ENCODE data around the gene SBF2.
"Not testable (repeated sequence)": the region's sequence is repeated elsewhere in the genome, so short reads cannot be mapped to it uniquely, and the experiment has no call there.

The SBF2 gene

GRCh38 chr11:9992306-9992705 lies 301.7 kb downstream of the SBF2 start:
- no peak for DNase-seq

DNA sequence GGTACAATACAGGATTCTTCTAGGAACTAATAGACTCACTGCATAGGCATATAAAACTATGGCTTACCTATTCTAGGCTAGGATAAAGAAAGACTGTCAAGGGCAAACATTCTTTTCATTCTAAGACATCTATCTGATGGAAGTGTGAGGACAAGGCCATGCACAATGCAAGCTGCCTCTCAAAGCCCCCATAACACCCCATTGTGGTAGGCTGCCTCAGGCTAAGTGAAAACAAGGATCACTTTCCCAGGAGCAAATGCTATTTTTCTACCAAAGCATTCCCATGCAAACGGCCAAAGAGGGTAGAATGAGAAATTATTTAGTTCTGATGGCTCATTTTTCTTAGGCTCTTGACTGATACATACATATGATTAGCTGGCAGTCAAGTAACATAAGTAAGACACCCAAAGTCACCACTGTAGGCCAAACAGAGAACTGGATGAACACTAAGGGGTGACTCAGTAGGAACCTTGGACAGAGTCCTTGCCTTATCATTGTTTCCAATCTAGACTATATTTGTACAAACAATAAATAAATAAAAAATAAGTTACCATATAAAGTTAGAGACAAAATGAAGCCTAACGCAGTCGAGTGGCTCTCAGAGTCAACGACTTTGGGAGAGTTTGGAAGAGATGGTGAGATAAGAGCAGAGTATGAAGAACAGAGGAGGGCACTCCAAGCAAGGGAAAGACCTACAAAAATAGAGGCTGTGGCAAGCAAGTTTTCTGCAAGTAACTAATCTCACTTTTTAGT lies 303.6 kb downstream of the SBF2 start:
- no peak for DNase-seq

GRCh38 chr11:9987303-9987702 lies 306.7 kb downstream of the SBF2 start:
- DNase-seq = not testable (repeated sequence)

DNA sequence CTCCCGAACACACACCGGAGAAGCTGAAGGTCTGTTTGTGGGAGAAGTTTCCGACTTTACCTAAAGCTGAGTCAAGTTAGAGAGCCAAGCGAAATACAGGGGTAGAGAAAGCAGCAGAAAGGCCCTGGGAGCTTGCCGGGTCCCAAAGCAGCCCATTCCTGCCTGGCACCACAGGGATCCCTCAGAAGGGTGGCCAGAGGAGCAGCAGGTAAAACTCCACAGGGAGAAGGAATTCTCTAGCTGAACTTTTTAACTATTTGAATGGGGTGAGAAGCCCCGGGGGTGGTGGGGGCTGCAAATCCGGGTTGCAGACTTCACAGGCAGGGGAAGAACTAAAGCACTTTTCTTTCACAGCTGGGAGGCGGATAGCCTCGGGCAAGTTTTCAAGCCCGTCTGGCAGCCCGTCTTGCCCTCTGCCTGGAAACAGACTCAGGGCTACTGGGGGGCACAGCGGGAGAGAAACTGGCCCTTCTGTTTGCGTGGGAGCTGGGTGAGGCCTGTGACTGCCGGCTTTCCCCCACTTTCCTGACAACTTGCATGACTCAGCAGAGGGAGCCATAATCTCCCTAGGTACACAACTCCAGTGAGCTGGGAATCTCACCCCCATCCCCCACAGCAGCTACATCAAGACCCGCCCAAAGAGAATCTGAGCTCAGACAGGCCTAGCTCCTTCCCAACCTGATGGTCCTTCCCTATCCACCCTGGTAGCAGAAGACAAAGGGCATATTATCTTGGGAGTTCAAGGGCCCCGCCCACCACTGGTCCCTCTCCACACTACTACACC lies 311.0 kb downstream of the SBF2 start:
- no peak for DNase-seq

GRCh38 chr11:9982127-9982795 lies 311.8 kb downstream of the SBF2 start:
- no peak for DNase-seq

DNA sequence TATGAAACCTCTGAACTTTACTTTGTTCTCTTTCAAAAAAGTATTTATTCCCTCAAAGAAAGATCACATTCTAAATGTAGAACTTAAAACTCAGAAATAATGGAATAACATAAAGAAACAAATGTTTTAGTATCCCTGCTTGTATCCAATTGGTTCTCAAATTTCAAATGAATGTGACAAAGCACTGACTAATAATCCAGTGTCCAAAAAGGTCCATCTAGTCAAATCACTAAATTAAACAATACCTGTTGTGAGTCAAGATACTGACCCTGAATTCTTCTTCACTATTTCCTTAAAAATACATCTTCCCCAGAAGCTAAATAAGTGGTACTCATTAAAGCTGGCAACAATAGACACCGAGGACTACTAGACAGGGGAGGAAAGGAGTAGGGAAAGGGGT lies 313.1 kb downstream of the SBF2 start:
- no peak for DNase-seq

DNA sequence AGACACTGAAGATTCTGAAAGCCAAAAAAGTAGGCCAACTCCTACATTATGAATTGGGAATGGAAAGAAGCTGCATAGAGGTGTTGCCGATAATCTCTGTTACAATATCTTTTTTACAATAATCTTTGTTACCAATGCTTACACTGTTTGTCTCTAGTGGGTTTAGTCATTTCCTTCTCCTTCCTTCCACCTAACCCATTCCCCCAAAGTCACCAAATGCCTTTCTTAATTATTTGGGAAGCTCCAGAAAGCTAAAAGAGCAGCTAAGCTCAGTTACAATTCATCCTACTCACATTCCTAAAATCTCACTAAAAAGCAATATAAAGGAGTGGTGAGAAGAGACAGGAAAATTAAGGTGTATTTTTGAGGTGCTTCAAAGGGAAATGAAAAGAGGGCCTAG lies 316.5 kb downstream of the SBF2 start:
- DNase-seq = no peak

DNA sequence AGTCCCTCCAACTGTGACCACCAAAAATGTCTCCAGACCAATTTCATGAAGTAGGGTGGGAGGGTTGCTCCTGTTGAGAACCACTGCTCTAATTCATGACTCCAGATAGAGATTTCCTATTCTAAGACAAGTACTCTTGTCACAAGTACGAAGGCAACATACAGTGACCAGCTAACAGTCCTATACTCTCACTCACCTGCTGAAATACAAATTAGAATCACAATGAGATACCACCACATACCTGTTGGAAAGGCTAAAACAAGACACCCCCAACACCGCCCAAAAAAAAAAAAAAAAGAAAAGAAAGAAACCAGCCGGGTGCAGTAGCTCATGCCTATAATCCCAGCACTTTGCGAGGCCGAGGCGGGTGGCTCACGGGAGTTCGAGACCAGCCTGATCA lies 319.6 kb downstream of the SBF2 start:
- DNase-seq = no peak

- no peak for DNase-seq
These were observed 320.1 kb downstream of the SBF2 start for GRCh38 chr11:9973921-9974320.

- no peak for DNase-seq
These were observed 321.0 kb downstream of the SBF2 start for GRCh38 chr11:9972989-9973388.

- no peak for DNase-seq
These were observed 322.1 kb downstream of the SBF2 start for GRCh38 chr11:9971894-9972293.

- DNase-seq = no peak
These were observed 325.0 kb downstream of the SBF2 start for GRCh38 chr11:9969068-9969467.

- no peak for DNase-seq
These were observed 331.3 kb downstream of the SBF2 start for GRCh38 chr11:9962722-9963121.

DNA sequence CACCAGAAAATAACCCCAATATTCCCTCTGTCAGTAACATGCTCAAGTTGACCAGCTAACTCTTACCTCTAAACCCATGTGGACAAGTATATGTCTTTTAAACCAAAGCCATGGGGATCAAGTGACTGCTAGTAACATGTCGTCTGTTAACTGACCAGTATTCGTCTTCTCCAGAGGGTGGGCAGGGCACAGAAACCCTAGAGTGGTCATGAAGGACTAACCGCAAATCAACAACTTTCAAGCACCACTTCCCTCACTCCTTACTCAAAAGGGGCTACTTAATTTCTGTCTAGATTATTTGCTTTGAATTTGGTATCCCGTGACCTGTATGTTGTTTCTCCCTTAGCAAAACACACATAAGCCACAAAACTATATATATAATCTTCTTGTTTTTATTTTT lies 336.9 kb downstream of the SBF2 start:
- DNase-seq = no peak

DNA sequence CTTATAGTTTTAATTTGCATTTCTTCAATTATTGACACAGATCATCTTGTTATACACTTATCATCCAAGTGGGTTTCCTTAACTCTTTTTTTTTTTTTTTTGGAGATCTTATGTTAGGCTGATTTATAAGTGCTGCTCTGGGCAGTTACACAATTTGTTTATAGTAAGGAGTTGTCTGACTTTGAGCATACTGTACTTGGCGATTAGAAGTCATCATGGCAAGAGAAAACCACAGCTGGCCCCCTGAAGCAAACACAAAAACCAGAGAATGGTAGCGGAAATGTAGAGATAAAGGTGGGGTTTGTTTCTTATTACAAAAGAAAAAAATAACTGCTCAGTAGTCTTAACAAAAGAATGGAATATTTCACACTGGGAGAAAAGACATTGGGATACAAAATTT lies 337.5 kb downstream of the SBF2 start:
- no peak for DNase-seq

DNA sequence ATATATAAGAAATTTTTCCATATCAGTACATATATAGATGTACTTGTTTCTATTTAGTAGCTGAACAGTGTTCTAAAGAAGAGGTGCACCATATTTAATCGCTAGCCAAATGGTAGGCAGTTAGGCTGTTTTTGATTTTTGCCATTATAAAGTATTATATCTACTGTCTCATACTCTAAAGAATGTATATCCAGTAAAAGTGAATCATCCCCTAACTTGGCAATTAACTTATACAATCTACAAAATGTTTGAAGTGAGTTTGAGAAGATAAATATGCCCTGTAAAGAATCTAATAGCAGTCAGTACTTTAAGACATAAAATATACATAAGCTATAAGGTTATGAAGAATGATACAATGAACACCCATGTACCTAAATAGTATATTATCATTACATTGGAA lies 338.6 kb downstream of the SBF2 start:
- no peak for DNase-seq

GRCh38 chr11:9953994-9954626 lies 339.9 kb downstream of the SBF2 start:
- DNase-seq = no peak

DNA sequence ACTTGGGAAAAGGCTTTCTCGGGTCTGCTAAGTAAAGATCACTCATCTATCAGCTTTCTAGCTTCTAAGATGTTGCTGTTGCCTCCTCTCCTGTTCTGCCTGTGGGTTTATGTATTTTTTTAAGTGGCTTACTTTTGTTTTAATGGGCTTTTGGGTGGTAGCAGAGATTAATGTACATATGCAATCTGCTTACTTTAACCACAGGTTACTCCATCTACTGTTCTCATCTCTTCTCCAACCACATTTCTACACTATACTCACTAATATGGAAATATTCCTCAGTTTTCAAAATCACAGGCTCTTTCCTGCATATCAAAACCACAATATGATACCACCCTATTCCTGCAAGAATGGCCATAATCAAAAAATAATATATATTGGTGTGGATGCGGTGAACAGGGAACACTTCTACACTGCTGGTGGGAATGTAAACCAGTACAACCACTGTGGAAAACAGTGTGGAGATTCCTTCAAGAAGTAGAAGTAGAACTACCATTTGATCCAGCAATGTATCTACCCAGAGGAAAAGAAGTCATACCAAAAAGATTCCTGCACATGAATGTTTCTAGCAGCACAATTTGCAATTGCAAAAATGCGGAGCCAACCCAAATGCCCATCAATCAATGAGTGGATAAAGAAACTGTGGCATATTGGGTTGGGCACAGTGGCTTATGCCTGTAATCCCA lies 341.4 kb downstream of the SBF2 start:
- DNase-seq = no peak

GRCh38 chr11:9951807-9952206 lies 342.2 kb downstream of the SBF2 start:
- no peak for DNase-seq

GRCh38 chr11:9950462-9950861 lies 343.6 kb downstream of the SBF2 start:
- DNase-seq = no peak

- no peak for DNase-seq
These were observed 346.7 kb downstream of the SBF2 start for GRCh38 chr11:9947231-9947864.

- not testable (repeated sequence) for DNase-seq
These were observed 348.3 kb downstream of the SBF2 start for GRCh38 chr11:9945680-9946079.
